Left ventricle myocardium superior (tissue), 1 donor: Measurements from ENCODE around the gene SPOCK1. TPM values are rescaled to one million over a fixed set of nuclear protein-coding genes. Genes with fewer than 3 reads are reported as not detected.

ENCODE experiments used
- ATAC-seq: fragments of 200-7000 bp; cut with Tn5 transposase; one replicate; pipeline ENCODE4 v1.9.1; 2020; ENCODE audit warnings: mild to moderate bottlenecking, moderate library complexity
- DNase-seq: peaks from one replicate; pipeline ENCODE4 v3.0.0-alpha.2; 2020
- intact Hi-C: fragments of 100-400 bp; cut with micrococcal nuclease; formaldehyde crosslinking; loops from one replicate; pipeline ENCODE4 v1.11.0; 2022
- total RNA-seq: library from RNA; stranded (reverse); fragmentation: NEBNext Ultra II Directional; extraction: Animal tissue kit (Norgen Biotek cat#: 25700); gene quantifications from one replicate; pipeline ENCODE4 v1.2.1, GENCODE V29; 2021
- donor health status: DM: no; HTN: yes; CAD: no; lungs with severe emphysema.

Gene SPOCK1
- total RNA-seq, 1 donor from 2014 or later, result 14.7 TPM

DNA sequence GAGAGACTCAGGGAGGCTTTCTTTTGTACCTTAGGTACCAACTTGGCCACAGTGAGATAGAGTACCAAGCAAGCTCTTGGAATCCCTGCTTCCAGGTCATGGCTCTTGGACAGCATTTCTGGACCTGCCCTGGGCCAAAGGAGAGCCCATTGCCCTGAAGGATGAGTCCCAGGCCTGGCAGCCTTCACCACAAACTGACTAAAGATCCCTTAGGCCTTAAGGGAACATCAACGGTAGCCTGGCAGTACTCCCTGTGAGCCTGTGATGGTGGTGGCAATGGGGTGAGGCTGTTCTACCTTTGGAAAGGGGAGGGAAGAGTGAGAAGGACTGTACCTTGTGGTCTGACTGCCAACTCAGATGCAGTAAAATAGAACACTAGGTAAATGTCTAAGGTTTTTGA is 334.6 kb downstream of the SPOCK1 start:
- DNase-seq (no peak), ATAC-seq (no peak)
- intact Hi-C loops, result no loop called here

DNA sequence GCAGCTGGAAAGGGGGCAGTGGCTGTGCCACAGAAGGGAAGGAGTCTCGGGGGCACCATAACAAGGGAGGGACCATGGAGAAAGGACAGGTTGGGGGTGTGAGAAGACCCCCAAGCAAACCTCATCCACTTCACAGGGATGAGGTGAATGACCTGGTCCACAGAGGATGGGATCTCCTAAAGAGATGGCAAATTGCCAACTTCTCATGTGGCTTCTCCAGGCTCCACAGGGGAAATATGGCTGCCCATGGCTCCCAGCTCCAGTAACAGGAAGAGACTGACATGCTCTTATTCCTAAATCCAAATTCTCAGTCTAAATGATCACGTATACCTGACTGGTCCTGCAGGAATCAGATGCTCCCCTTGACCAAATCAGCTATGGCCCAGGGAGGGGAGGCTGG is 340.4 kb downstream of the SPOCK1 start:
- no peak for ATAC-seq
- intact Hi-C loops, result no loop called here

DNA sequence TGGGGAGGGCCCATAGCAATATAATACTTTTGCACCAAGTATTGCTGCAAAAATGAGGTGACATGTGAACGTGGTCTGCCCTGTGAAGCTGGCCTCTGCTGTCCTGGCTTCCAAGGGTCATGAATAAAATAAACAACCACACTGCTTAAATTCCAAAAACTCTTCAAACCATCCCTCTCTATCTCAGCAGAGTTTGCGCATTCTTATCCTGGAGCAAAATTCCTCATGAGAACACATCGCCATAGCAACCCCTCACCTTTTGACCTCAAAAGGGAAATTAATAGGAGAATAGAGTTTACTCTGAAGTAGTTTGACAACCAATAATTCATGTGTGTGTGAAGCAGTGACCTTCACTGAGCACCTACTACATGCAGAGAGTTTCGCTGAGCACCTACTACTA is 342.9 kb downstream of the SPOCK1 start:
- no peak for DNase-seq
- intact Hi-C loops, result no loop called here
- no peak for ATAC-seq

More for the DNA sequence above, 340.4 kb downstream of the SPOCK1 start:
- DNase-seq, result no peak

DNA sequence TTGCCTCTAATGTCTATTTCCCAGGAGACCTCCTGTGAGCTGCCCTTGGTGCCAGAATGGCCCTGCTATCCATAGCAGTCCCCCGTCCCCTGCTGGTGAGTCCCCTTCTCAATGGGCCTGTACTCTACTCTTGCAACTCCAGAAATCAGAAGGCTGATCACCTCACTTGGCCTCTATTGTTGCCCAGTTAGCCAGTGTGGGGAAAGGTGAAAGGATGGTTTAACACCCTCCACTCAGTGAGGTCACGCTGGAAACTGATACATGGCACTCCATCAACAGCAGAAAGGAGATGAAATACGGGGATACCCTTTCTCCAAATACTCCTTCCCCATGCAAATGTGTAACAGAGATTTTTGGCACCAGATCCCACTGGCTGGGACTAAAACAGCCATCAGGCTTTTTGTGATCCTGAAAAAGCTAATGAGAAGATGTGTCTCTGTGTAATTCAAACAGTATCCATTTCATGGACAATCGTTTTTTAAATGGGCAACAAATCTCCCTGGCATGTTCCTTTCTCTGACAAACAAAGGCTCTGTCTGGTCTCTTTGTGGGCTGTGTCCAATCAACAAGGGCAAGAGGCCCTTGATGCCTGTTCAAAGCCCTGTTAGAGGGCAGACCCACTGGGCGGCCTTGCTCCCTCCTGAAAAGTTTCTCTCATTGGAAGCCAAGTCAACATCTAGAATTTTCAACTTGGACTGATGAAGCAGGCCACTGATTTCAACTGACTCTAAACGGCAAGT is 343.7 kb downstream of the SPOCK1 start:
- ATAC-seq, result no peak

DNA sequence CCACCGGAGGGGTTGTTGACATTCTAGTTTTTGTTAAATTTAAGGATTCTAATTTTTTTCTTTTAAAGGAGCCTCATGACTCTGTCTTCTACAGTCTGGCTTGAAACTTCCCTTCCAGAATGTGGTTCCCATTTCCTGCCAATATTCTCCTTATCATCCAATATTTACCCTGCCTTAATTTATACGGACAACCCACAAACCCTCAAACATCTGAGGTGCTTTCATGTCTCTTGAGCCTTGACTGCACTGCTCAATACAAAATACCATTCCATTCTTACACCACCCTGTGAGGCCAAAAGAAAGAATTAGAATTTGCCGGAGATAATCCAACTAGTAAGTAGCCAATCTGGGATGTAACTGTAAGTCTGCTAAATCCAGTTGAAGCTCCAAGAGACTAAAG is 346.5 kb downstream of the SPOCK1 start:
- ATAC-seq (no peak), DNase-seq (no peak)
- intact Hi-C loops, result no loop called here

More for the DNA sequence above, 343.7 kb downstream of the SPOCK1 start:
- DNase-seq, result no peak
- intact Hi-C loops, result no loop called here

DNA sequence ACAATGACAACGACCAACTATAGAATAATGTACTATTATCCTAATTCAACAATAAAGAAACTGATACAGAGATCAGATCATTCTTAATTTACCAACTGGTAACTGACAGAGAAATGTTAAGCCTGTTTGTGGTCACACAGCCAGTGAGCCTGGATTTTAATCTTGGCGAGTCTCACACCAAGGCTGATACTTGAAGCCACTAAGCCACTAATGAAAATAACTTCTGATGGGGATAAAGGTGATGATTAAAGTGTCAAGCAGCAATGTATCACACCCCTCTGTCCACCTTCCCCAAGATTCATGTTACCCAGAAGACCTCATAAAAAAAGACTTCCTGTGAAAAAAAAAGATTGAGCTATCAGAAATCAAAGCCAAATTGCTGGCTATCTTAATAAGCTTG is 350.5 kb downstream of the SPOCK1 start:
- ATAC-seq (no peak), DNase-seq (no peak)
- intact Hi-C loops, result no loop called here

DNA sequence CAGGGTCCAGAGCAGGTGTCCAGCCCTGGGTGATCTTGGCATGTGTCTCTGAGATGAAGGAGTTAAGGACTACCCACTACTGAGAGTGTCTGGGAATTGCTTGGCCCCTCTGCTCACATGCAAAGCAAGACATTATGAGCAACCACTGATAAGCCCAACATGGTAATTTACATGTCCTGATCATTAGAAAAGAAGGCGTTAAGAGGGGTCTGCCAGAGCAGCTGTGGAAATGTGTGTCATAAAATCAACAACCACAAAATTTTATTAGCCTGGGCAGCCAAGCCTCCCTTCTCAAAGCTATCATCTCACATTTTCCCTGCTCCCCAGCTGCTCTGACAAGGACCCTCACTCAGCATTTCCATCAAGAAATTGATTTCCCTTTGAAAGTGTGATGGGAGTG is 351.0 kb downstream of the SPOCK1 start:
- intact Hi-C loops, result no loop called here
- DNase-seq (no peak), ATAC-seq (no peak)

DNA sequence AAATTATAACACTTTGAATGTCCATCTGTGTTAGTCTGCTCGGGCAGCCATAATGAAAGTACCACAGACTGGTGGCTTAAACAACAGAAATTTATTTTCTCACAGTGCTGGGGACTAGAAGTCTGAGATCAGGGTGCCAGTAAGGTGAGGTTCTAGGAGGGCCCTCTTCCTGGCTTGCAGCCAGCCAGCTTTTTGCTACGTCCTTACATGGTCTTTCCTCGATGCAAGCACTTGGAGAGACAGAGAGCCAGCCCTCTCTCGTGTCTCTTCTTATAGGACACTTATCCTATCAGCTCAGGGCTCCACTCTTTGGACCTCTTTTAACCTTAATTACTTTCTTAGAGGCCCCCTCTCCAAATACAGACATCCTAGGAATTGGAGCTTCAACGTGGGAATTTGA is 351.8 kb downstream of the SPOCK1 start:
- intact Hi-C loops, result no loop called here
- no peak for ATAC-seq
- no peak for DNase-seq

DNA sequence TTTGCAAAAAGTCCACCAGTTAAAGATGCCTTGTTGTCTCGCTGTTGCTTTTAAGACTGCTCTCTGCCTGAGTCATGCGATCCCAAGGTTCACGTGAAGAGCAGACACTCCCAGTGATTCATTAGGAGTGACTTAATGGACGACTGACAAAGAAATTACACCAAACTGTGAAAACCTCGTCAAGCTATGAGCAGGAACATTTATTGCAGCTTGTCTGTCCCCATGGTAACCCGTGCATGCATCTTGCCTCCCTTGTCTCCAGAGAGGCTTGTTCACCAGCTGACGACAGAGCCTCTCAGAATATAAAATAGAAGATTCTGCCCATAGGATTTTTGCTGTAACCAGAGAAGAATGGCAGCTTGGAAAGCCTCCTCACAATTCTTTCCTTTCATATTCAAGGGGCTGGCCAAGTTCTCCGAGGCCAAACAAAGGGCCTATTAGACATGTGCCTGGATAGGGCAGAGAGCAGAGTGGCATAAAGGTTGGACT is 352.7 kb downstream of the SPOCK1 start:
- ATAC-seq, result peak; percentile 69
- DNase-seq, result no peak
- intact Hi-C loops, result no loop called here

DNA sequence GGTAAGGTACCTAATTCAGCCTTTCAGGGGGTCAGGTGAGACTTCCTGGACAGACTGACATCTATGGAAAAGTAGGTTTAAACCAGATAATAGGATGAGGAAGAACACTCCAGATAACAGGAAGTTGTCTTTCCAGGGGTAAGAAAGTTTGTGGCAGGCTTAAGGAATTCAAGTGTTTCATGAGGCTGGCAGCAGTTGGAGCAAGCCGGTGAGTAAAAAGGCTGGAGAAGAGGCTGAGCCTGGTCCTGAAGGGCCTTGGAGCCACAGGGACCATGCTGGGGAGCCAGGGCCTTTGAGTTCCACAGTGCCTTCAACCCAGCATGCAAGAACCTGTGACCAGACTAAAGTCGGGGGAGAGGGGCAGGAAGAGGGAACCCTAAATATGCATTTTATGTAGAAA is 353.4 kb downstream of the SPOCK1 start:
- ATAC-seq, result no peak
- no peak for DNase-seq
- intact Hi-C loops, result no loop called here

DNA sequence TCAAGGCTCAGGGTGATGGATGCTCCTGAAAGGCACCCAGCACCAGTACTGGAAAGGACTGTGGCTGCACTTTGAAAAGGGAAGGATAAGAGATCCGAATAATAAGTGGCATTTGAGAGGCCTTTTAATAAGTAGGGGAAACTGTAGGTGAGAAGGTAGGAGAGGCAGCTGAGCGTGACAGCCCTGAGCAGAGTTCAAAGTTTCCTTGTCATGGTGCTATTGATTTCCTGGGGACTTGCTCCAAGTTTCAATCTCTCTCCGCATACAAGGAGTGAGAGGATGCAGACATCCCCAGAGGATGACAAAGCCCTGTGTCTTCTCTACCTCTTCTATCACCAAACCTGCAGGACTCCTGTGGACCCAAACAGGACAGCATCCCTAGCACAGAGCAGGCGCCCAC is 354.5 kb downstream of the SPOCK1 start:
- intact Hi-C loops, result no loop called here
- ATAC-seq (no peak), DNase-seq (no peak)

DNA sequence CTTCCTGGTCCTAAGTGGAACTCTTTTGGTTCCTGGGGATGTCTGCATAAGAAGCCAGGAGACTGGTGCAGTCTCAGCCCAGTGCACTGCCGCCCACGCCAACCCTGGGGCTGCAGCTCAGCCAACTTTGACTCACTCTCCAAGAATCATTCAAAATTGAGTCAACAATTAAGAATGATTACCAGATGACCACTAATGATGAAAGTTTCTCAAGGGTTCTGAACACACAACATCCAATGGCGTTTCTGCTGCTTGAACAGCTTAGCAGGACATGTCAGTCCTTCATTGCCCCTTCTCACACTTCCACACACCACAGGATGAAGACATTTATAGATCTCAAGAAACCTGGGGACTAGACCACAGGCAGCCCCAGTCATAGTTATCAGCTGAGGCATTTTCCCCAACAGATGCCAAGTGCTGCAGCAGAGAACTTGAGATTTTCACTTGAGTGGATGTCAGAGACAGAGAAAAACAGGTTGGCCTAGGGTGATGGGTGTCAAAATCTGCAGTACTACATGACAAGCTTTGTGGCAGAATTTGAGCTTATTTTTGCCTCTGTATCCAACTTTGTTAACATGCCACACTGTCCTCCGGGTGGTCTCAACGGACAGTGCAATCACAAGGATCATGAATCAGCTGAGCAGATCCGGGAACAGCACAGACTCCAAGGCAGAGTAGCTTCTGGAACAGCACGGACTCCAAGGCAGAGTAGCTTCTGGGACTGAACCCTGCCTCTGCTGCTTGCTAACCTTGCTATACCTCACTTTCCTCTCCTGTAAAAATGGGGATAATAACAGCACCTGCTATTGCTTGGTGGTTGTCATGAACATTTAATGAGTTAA is 356.1 kb downstream of the SPOCK1 start:
- intact Hi-C loops, result no loop called here
- ATAC-seq (peak; percentile 82), DNase-seq (peak; percentile 72)

DNA sequence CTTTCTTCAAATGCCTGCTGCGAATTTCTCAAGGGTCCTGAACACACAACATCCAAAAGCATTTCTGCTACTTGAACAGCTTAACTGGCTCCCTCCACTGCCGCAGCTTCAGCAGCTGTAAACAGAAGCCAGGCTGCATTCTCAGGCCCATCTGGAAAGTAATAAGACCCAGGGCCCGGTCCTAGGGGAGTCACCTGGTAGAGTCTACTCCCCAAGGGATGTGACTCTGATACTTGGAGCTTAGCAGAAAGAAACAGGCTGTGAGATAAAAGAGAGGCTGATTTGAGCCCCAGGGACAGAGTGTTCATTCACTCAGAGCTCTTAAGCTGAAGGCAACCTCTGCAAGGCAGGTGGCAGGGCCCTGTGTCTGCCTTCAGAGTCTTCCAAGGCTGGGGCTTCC is 356.8 kb downstream of the SPOCK1 start:
- ATAC-seq, result peak; percentile 43
- intact Hi-C loops, result no loop called here
- no peak for DNase-seq

DNA sequence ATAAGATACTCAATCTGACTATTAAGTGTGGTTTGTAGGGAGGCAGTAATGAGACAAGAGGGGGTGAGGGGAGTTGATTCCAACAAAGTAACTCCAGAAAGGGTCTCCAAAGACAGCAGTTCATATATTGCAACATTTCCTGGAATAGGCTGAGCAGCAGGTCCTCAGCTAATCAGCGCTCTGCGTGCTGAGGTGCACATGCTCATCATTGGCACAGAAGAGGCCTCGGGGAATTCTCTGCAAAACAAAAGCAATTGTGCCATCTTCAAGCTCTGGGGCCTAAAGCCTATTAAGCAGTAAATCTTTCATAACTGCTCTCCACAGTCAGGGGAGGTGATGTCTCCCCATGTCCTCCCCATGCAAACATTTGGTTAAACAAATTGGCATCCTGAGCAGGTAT is 357.3 kb downstream of the SPOCK1 start:
- intact Hi-C loops, result no loop called here
- ATAC-seq (peak; percentile 6), DNase-seq (no peak)

DNA sequence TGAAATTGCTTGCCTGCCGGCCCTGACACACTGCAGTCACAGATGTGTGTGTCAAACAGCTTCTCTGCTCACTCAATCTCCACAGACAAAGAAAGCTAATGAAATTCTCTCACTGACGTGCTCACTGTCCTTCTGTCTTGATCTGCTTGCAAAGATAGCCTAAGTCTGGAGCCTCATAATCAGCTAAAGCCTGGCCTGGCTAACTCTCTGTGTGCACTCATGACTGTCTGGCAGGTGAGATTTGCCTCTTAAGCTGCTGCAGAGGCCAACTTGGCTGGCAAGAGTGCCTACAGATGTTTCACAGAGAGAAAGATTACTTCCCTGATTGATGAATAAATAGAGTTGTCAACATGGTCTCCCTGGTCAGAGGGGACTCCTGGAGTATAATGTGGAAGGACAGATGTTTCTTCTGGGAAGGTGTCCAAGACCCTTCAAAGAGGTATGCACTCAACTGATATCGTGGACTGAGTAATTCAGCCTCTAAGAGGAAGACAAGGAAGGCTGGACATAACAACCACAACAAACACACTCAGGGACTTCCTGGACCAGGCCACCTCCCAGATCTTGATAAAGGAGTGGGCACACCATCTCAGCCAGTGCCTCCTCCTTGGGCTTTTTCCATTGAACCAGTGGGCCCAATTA is 362.0 kb downstream of the SPOCK1 start:
- no peak for DNase-seq
- intact Hi-C loops, result no loop called here
- ATAC-seq, result peak; percentile 57

DNA sequence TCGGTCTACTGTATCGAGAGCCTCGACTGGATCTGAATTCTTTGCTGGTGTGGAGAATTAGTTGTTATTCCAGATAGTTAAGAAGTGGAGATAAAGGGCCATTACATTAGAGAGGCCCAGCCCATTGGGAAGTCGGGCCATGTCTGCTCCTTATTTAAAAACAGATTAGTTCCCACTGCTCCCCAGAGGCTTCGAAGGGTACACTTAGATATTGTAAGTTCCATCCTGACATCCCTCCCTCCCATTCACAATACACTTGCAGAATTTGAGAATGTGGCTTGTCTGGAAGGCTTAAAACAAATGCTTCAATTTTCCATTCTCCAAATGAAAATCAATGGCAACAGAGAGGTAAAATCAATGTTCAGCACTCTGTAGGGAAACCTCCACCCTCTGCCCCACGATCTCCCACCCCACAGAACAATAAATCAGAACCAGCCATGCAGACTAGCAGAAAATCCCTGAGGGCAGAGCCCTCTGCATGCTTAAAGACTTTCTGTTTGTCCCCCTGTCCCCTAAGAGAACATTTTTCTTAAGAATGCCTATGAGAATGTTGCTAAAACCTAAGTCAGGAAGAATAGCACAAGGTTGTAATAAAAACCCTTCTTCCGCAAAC is 364.1 kb downstream of the SPOCK1 start:
- ATAC-seq, result no peak
- intact Hi-C loops, result no loop called here

DNA sequence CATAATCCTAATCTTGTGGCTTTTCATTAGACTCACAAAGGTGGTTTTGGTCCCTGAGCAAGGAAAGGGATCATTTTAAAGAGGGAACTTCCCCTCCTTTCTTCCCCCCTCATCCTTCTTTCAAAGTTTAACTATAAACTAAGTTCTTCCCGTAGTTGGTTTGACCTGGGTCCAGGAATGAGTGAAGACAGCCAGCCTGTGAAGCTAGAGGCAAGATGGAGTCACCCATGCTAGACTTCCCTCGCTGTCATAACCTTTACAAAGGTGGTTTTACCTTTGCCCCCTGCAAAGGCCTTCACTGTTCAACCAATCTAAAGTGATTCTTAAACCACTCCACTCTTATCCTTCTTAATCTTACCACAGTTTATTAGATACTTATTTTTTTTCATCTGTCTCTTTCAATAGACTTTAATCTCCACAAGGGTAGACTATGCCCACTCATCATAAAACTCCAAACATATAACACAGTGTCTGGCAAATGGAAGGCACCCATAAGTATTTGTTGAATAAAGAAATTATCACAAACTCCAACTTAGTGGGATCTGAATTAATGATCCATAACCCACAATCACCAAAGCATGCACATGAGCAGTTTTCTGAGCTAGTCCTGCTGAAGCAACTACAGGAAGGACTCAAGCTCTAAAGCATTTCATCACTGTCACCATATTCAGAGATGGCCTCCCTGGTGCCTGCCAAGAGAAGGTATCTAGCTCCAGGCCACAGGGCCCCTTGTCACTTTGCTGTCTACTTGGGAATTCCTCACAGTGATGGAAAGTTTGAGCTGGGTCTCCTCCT is 369.0 kb downstream of the SPOCK1 start:
- ATAC-seq, result no peak
- DNase-seq, result no peak
- intact Hi-C loops, result no loop called here

More for the DNA sequence above, 364.1 kb downstream of the SPOCK1 start:
- DNase-seq, result no peak

DNA sequence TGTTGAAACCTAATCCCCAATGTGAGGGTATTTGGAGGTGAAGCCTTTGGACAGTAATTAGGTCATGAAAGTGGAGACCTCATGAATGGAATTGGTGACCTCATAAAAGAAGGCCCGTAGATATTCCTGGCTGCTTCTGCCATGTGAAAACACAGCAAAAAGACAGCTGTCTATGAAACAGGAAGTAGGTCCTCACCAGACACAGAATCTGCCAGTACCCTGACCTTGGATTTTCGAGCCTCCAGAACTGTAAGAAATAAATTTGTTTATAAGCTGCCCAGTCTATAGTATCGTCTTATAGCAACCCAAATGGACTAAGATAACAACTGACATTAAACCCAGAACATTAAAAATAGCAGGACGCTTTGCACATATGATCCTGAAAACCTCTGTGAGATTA is 371.1 kb downstream of the SPOCK1 start:
- intact Hi-C loops, result no loop called here
- ATAC-seq (no peak), DNase-seq (no peak)

DNA sequence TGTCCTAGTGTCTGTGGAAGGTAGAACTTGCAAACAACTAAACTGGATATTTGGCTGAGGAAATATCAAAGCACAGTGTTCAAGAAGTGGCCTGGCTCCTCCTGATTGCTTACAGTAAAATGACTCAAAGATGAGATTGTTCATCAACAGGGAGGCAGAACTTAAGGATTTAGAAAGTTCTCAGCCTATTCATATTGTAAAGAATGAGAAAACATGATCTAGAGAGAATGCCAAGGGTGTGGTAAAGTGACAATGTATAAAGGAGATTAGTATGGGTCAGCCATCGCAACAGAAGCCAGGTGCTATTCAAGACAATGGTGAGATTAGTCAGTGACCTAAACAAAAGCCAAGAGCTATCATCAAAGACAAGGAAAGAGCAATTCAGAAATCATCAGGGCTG is 372.3 kb downstream of the SPOCK1 start:
- no peak for ATAC-seq
- no peak for DNase-seq
- intact Hi-C loops, result no loop called here
